Astrocyte (in vitro differentiated cells and primary cell): ENCODE measurements around the gene ZNF532.

ENCODE experiments used
- EZH2 ChIP-seq: IDR thresholded peaks from 2 replicates; pipeline ENCODE4 v1.6.1; 2012; ENCODE audit warnings: mild to moderate bottlenecking, low read length, inconsistent platforms; ENCODE audit not compliant: insufficient read depth
- TF ChIP-seq, protein P1 (sequence below): IDR thresholded peaks from 2 replicates; pipeline ENCODE4 v1.5.1; 2011; ENCODE audit warnings: low read depth, mild to moderate bottlenecking, inconsistent platforms, low read length, moderate library complexity; ENCODE audit not compliant: insufficient read depth

DNA sequence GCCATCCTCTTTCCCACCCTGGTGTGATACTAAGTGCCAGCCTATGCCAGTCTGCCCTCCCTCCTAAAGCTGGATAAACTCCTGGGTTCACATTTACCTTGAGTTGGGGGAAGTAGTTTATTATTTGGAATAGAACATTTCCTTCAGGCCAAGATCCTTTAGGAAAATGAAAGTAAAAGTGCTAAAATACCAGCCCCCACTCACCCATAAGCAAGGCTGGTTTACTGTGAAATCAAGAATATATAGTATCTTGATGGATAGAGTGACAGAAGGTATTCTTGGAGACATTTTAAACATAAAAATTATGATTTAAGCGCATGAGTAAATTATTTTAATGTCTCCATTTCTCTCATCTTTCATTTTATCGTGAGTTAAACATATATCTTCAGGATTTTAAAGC is 27.1 kb downstream of the ZNF532 start:
- TF ChIP-seq, protein P1, sequence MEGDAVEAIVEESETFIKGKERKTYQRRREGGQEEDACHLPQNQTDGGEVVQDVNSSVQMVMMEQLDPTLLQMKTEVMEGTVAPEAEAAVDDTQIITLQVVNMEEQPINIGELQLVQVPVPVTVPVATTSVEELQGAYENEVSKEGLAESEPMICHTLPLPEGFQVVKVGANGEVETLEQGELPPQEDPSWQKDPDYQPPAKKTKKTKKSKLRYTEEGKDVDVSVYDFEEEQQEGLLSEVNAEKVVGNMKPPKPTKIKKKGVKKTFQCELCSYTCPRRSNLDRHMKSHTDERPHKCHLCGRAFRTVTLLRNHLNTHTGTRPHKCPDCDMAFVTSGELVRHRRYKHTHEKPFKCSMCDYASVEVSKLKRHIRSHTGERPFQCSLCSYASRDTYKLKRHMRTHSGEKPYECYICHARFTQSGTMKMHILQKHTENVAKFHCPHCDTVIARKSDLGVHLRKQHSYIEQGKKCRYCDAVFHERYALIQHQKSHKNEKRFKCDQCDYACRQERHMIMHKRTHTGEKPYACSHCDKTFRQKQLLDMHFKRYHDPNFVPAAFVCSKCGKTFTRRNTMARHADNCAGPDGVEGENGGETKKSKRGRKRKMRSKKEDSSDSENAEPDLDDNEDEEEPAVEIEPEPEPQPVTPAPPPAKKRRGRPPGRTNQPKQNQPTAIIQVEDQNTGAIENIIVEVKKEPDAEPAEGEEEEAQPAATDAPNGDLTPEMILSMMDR, result no peak
- no peak for TF ChIP-seq EZH2
